ENCODE data around the gene PFN4. TPM values are rescaled to one million over a fixed set of nuclear protein-coding genes. Genes with fewer than 3 reads are reported as not detected.

Gene PFN4
- total and polyA plus RNA-seq, 9 of the 15 experiments (the other 6 are each of a cell fraction or from before 2014, with no cell fraction given) = 0.07 to 0.54 (median 0.31) TPM; not detected in 2

- no peak for TF ChIP-seq ZNF436 (CRISPR knock-in tag; IDR thresholded peaks at IDR 0.05)
- 0 out of 2 replicates have a peak, but pooled peaks have one; percentile 2 for TF ChIP-seq SPI1 (IDR thresholded peaks at IDR 0.05; ENCODE audit: borderline replicate concordance, low read depth, low read length)
- TF ChIP-seq POU5F1 (IDR thresholded peaks at IDR 0.05; ENCODE audit: borderline replicate concordance, low read depth, low read length, partially characterized antibody) = no peak
- no peak; the same call in 1 of the 2 replicates for TF ChIP-seq NCOR1 (IDR thresholded peaks at IDR 0.05)
- TF ChIP-seq NBN (IDR thresholded peaks at IDR 0.05; ENCODE audit: low read depth) = peak; percentile 87
- TF ChIP-seq, protein P1, sequence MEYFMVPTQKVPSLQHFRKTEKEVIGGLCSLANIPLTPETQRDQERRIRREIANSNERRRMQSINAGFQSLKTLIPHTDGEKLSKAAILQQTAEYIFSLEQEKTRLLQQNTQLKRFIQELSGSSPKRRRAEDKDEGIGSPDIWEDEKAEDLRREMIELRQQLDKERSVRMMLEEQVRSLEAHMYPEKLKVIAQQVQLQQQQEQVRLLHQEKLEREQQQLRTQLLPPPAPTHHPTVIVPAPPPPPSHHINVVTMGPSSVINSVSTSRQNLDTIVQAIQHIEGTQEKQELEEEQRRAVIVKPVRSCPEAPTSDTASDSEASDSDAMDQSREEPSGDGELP (CRISPR knock-in tag; IDR thresholded peaks at IDR 0.05; ENCODE audit: borderline replicate concordance) = peak; percentile 78
- TF ChIP-seq NFIC (IDR thresholded peaks at IDR 0.05) = peak; percentile 24; the same call in 1 of the 2 replicates
- no peak for TF ChIP-seq ZFP36 (IDR thresholded peaks at IDR 0.05; ENCODE audit: low read depth, low read length, partially characterized antibody)
- TF ChIP-seq RB1 (IDR thresholded peaks at IDR 0.05; ENCODE audit: low read depth) = peak; percentile 84
- TF ChIP-seq C11orf30 (IDR thresholded peaks at IDR 0.05; ENCODE audit: low read depth) = peak; percentile 90
- TF ChIP-seq CBFB (CRISPR knock-in tag; IDR thresholded peaks at IDR 0.05) = no peak
- TF ChIP-seq HNRNPK (IDR thresholded peaks at IDR 0.05; ENCODE audit: low read depth, low read length, poor library complexity, severe bottlenecking) = peak; percentile 32
- TF ChIP-seq GABPA (tag; conservative IDR thresholded peaks at IDR 0.05; ENCODE audit: low read depth) = peak; percentile 52; the same call in 1 of the 2 replicates
- TF ChIP-seq TAF9B (IDR thresholded peaks at IDR 0.05; ENCODE audit: partially characterized antibody) = peak; percentile 68
- TF ChIP-seq, protein P2, sequence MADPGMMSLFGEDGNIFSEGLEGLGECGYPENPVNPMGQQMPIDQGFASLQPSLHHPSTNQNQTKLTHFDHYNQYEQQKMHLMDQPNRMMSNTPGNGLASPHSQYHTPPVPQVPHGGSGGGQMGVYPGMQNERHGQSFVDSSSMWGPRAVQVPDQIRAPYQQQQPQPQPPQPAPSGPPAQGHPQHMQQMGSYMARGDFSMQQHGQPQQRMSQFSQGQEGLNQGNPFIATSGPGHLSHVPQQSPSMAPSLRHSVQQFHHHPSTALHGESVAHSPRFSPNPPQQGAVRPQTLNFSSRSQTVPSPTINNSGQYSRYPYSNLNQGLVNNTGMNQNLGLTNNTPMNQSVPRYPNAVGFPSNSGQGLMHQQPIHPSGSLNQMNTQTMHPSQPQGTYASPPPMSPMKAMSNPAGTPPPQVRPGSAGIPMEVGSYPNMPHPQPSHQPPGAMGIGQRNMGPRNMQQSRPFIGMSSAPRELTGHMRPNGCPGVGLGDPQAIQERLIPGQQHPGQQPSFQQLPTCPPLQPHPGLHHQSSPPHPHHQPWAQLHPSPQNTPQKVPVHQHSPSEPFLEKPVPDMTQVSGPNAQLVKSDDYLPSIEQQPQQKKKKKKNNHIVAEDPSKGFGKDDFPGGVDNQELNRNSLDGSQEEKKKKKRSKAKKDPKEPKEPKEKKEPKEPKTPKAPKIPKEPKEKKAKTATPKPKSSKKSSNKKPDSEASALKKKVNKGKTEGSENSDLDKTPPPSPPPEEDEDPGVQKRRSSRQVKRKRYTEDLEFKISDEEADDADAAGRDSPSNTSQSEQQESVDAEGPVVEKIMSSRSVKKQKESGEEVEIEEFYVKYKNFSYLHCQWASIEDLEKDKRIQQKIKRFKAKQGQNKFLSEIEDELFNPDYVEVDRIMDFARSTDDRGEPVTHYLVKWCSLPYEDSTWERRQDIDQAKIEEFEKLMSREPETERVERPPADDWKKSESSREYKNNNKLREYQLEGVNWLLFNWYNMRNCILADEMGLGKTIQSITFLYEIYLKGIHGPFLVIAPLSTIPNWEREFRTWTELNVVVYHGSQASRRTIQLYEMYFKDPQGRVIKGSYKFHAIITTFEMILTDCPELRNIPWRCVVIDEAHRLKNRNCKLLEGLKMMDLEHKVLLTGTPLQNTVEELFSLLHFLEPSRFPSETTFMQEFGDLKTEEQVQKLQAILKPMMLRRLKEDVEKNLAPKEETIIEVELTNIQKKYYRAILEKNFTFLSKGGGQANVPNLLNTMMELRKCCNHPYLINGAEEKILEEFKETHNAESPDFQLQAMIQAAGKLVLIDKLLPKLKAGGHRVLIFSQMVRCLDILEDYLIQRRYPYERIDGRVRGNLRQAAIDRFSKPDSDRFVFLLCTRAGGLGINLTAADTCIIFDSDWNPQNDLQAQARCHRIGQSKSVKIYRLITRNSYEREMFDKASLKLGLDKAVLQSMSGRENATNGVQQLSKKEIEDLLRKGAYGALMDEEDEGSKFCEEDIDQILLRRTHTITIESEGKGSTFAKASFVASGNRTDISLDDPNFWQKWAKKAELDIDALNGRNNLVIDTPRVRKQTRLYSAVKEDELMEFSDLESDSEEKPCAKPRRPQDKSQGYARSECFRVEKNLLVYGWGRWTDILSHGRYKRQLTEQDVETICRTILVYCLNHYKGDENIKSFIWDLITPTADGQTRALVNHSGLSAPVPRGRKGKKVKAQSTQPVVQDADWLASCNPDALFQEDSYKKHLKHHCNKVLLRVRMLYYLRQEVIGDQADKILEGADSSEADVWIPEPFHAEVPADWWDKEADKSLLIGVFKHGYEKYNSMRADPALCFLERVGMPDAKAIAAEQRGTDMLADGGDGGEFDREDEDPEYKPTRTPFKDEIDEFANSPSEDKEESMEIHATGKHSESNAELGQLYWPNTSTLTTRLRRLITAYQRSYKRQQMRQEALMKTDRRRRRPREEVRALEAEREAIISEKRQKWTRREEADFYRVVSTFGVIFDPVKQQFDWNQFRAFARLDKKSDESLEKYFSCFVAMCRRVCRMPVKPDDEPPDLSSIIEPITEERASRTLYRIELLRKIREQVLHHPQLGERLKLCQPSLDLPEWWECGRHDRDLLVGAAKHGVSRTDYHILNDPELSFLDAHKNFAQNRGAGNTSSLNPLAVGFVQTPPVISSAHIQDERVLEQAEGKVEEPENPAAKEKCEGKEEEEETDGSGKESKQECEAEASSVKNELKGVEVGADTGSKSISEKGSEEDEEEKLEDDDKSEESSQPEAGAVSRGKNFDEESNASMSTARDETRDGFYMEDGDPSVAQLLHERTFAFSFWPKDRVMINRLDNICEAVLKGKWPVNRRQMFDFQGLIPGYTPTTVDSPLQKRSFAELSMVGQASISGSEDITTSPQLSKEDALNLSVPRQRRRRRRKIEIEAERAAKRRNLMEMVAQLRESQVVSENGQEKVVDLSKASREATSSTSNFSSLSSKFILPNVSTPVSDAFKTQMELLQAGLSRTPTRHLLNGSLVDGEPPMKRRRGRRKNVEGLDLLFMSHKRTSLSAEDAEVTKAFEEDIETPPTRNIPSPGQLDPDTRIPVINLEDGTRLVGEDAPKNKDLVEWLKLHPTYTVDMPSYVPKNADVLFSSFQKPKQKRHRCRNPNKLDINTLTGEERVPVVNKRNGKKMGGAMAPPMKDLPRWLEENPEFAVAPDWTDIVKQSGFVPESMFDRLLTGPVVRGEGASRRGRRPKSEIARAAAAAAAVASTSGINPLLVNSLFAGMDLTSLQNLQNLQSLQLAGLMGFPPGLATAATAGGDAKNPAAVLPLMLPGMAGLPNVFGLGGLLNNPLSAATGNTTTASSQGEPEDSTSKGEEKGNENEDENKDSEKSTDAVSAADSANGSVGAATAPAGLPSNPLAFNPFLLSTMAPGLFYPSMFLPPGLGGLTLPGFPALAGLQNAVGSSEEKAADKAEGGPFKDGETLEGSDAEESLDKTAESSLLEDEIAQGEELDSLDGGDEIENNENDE (IDR thresholded peaks at IDR 0.05; ENCODE audit: low read depth, low read length) = no peak
Measured at GRCh38 chr2:24084386-24085199, 38.5 kb downstream of the PFN4 start, which contains the start of gene TP53I3 (continued).
